H1 (cell line): ENCODE results near the gene HOXC11.

Experiments used
- CHD1 ChIP-seq: IDR thresholded peaks from 2 replicates; pipeline ENCODE4 v1.6.1; 2012; ENCODE audit warnings: low read depth, low read length, improper control_type of control experiment
- JUN ChIP-seq: IDR thresholded peaks from 2 replicates; pipeline ENCODE4 v1.6.1; 2011; ENCODE audit warnings: low read depth, mild to moderate bottlenecking, improper control_type of control experiment, low read length
- KDM1A ChIP-seq: fragments of 200-600, 300-600 bp; sonication (generic); IDR thresholded peaks from 2 replicates; pipeline ENCODE4 v1.7.1; 2016; ENCODE audit warnings: mild to moderate bottlenecking, low read length, borderline replicate concordance

GRCh38 chr12:54005531-54005852 is 32.6 kb downstream of the HOXC11 start:
- no peak for TF ChIP-seq KDM1A
- TF ChIP-seq JUN: no peak
- TF ChIP-seq CHD1: no peak
